Esophagus muscularis mucosa (tissue), 3 donors: Measurements from ENCODE around the gene GCNT3.

Experiments
- CTCF ChIP-seq, 3 experiments: fragments of 200-600 bp in 2 of 3; fragments of 450-650 bp in 1 of 3; sonication (generic) in 2 of 3; IDR thresholded peaks; one replicate each; pipeline ENCODE4 v1.5.1; 2017 to 2019; ENCODE audit warnings: antibody characterized with exemption in 3 of 3, mild to moderate bottlenecking in 2 of 3, moderate library complexity in 1 of 3
- POLR2A ChIP-seq: fragments of 450-650 bp; IDR thresholded peaks from one replicate; pipeline ENCODE4 v1.6.1; 2017; ENCODE audit warnings: antibody characterized with exemption, moderate library complexity, mild to moderate bottlenecking, low read depth

- no peak for TF ChIP-seq POLR2A
- TF ChIP-seq CTCF (IDR thresholded peaks at IDR 0.05): no peak
These were observed 49.0 kb upstream of the GCNT3 start for GRCh38 chr15:59562448-59563186.
